Stimulated activated CD4-positive, alpha-beta T cell treated with anti-CD3 and anti-CD28 coated beads, Interleukin-2, amount 100 ng/mL, for 4 hours (primary cell): ENCODE measurements around the gene HMGN5.

Experiments used
- DNase-seq: peaks from one replicate; pipeline ENCODE4 v3.0.0-alpha.2; 2020; ENCODE audit warnings: low read depth

The HMGN5 gene, protein sequence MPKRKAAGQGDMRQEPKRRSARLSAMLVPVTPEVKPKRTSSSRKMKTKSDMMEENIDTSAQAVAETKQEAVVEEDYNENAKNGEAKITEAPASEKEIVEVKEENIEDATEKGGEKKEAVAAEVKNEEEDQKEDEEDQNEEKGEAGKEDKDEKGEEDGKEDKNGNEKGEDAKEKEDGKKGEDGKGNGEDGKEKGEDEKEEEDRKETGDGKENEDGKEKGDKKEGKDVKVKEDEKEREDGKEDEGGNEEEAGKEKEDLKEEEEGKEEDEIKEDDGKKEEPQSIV

DNA sequence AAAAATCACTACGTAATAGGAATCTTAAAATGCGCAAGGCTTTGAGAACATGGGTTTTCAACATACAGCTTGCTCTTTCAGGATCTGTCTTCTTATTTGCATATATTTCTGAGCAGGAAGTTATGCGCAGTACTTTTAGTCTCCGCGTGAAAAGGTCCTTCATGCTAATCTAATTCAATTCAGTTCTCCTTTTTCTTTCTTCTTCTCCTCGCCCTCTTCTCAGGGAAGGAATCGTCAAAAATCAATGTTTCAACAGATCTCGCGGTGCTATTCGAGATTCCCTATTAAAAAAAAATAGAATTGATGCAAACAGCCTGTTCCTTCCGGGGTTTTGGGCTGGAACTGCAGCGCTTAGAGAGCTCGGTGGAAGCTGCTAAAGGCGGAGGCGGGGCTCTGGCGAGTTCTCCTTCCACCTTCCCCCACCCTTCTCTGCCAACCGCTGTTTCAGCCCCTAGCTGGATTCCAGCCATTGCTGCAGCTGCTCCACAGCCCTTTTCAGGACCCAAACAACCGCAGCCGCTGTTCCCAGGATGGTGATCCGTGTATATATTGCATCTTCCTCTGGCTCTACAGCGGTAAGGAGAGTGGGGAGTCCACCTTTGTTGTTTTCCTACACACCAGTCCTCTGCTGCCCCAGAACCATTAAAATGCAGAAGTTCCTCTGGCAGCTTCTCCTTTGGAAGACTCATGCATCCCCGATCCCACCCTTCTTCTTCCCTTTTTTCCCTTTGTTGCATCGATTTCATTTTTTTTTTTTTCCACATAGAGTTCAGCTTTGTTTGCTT lies at the start of gene HMGN5, which contains the start of gene SH3BGRL:
Gene HMGN5, minus strand, starts transcription at position 243 of the 785 bp plus-strand sequence. CDS start 80,364 bp downstream, outside the sequence.
Gene SH3BGRL, plus strand, starts transcription at position 432 of the 785 bp plus-strand sequence. Its CDS starts 99 bp downstream, at position 531.
- DNase-seq, result peak; percentile 54

DNA sequence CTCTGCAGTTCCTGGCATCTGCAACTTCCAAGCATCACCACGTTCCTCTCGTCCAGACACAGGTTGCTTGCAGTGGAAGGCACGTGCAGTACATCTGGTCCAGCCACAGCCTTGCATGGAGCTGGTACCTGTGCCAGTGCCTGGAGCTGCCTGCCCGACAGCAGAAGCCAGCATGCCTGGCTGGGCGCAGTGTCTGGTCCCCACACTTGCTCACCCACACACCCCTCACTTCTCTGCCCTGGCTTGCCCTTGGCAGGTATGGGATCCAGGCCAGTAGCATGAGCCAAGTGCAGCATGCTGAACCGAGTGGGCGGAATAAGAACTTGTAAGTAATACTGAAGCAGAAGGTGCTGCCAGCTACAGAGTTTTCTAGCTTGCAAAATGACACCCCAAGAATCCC lies 40.0 kb upstream of the HMGN5 start:
- no peak for DNase-seq

DNA sequence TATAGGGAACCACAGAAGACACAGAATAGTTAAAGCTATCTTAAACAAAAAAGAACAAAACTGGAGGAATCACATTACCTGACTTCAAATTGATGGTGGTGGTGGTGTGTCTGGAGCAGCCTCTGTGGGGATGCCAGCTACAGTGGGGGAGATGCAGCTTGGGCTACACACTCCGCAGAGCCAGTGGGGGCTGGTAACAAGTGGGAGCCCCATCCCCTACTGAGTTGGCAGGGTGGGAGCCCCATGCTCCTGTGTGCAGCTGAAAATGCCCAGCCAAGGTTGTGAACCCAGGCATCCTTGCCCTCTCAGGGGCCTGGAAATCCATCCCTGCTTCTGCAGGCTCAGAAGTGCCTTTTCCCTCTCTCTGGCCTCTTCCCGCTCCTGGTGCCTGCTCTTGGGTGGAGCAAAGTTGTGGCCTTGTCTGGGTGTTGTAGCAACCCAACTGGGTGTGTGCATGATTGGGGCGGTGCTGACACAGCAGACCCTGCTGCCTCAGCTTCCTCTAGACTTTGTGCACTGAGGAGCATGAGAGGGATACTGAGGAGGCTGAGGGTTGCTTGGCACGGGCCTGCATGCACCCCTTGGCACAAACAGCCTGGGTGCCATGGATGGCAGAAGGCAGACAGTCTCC lies 39.1 kb upstream of the HMGN5 start:
- DNase-seq, result no peak

DNA sequence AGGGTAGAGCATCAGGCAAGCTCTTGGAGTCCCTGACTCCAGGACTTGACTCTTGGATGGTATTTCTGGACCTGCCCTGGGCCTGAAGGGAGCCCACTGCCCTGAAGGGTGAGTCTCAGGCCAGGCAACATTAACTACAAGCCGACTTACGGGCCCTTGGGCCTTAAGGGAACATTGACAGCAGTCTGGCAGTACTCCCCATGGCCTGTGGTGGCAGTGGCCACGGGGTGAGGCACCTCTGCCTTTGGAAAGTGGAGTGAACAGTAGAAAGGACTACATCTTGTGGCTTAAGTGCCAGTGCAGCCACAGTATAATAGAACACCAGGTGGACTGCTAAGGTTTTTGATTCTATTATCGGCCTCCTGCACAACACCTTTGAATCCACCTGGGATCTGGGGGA lies 36.5 kb upstream of the HMGN5 start:
- DNase-seq, result no peak

DNA sequence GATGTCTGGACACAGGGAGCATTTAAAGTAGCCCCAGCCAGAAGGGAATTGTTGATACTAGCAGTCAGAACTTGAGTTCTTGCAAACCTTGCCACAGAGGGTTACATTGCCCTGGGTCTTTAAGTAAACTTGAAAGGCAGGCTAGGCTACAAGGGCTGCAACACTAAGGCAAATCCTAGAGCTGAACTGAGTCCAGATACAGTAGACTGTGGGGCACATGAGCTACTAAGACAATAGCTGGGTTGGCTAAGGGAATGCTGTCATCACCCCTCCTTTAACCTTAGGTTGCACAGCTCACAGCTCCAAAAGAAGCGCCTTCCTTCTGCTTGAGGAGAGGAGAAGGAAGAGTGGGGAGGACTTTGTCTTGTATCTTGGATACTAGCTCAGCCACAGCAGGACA lies 35.8 kb upstream of the HMGN5 start:
- no peak for DNase-seq

DNA sequence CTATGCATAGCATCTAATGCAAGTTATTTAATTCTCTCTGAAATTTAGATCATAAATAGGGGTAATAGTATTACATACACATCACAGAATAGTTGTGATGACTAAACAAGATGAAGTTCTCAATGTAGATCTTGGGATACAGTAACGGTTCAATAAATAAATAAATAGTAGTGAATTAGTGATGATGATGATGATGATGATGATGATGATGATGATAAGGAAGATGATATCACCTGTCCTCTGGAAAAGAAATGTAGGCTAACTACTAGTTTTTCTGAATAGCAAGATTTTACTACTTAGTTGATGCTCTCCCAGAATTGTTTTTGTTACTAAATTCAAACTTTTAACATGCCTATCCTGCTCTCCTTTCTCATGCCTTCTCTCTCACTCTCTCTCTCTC lies 30.5 kb upstream of the HMGN5 start:
- DNase-seq, result no peak

DNA sequence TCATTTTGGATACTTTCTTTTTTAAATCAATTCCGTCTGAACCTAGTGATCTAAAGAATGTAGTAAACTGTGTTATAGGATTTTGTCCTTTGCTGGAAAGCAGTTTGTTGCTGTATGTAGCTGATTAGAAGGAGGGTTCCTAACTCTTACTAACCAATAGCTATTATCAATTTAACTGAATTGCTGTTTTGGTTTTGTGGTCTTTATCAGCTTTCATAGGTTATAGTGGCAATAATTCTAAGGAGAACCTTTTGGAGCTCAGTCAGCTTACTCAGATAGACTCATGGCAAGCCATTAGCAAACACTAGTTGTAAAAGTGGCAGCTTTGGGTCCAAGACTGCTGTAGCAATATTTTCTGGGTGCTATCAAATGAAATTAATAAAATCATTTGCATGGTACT lies 29.8 kb upstream of the HMGN5 start:
- no peak for DNase-seq

DNA sequence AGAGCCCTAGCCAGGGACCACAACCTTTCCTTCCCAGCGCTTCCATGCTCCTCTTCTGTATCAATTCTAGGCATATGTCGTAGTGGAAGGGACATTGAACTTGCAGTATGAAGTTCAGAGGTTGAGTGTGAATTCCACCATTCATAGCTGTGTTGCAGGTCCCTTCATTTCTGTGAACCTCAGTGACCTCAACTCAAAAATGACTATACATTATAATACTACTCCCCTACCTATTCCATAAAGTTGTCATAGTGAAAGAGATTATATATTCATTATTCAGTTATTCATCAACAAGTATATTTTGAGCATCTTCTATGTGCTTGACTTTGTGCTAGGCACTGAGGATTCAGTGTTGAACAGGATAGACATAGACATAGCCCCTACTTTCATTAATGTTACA lies 28.2 kb upstream of the HMGN5 start:
- no peak for DNase-seq

DNA sequence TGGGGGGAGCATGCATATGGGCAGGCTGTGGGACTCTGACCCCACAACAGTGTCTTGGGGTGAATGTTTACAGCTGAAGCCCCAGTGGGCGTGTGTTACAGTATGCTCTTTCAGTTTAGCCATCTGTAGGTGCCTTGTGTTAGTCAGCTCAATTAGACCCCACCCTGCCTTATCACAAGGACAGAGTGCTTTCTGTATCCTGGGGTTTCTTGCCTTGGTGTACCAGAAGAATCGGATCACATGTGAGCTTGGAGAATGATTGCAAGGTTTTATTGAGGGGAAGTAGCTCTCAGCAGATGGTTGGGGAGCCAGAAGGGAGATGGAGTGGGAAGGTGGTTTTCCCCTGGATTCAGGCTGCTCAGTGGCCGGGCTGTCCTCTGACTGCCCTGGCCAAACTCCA lies 27.5 kb upstream of the HMGN5 start:
- no peak for DNase-seq

DNA sequence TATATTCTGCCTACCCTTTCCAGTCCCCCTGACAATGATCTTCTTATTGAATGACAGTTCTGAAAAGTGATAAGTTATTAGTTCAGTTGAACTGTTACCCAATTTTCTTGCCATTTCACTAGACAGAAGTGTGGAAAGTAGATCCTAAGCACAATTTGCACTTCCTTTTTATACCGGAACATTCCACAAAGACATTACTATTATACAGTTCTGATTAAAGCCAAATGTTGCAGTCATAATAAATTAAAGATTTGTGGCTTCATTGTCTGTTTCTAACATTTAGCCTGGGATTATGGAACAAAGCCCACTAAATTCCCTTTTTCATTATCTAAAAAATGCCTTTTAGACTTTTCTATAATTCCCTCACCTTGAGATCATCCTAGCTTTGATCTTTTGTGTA lies 14.0 kb upstream of the HMGN5 start:
- DNase-seq, result no peak

DNA sequence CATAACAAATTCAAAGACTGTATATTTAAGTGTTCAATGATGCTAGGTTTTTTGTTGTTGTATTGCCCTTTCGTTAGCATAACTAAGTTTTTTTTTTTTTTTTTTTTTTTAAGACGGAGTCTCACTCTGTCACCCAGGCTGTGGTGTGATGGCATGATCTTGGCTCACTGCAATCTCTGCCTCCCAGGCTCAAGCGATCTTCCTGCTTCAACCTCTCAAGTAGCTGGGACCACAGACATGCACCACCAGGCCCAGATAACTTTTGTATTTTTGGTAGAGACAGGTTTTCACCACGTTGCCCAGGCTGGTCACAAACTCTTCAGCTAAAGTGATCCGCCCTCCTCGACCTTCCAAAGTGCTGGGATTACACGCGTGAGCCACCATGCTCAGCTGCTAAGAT lies 7.2 kb upstream of the HMGN5 start:
- DNase-seq, result no peak

DNA sequence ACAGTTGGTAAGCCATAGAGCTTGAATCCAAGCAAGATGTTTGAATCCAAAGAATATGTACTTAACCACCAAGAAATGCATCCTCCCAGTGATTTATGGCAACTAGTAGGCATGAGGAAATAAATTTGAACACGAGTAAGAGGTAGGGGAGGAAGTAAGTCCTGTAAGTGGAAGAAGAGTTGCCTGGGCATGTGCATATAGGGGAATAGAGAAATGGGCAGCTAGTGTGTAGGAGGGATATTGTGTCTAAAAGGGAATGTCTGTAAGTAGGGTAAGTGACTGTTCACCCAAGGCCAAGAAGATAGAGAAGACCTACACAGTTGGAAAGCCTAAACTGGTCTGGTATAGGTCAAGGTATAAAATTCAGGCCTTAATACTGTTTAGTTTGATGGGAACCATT lies 4.8 kb upstream of the HMGN5 start:
- DNase-seq, result no peak

DNA sequence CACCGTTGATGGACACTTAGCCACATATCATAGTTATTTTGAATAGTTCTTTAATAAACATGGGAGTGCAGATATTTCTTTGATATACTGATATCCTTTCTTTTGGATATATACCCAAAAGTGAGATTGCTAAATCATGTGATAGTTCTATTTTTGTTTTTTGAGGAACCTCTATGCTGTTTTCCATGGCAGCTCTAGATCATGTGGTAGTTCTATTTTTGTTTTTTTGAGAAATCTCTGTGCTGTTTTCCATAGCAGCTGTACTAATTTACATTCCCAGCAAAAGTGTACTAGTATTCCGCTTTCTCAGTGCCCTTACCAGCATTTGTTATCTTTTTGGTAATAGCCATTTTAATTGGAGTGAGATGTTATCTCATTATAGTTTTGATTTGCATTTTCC lies 3.8 kb upstream of the HMGN5 start:
- DNase-seq, result no peak

DNA sequence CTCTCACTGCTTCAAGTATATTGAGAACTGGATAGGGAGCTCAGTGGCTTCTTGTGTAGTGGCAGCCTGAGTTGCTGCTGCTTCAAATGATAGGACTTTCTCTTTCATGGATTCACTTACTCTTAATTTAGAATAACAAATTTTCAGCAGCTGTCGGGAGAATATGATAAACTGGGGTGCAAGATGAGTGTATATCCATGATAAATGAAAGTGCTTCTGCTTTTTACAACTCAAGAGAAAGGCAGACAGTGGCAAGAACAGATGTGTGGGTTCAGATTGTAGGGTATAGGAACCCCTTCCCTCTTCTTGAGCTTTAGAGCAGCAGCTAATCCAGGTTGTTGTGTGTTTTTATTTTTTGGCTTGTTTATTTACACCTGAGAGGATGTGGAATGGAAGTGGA lies 1.2 kb upstream of the HMGN5 start:
- DNase-seq, result no peak

DNA sequence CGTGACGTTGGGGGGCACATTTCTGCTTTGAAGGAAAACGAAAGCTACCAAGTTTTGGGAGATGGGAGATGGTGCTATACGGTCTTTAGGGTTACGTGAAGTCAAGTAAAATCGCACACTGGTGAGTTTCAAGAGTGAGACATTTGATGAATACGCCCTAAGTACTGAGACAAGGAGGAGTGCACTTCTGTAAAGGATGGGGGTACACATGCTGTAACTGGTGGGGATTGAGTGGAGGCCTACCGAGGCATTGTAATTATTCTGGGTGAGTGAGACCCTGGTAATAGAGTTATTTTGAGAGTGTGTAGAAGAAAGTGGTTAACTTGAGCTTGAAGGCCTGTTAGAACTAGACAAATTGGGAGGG lies 725 bp upstream of the HMGN5 start:
- DNase-seq, result no peak

DNA sequence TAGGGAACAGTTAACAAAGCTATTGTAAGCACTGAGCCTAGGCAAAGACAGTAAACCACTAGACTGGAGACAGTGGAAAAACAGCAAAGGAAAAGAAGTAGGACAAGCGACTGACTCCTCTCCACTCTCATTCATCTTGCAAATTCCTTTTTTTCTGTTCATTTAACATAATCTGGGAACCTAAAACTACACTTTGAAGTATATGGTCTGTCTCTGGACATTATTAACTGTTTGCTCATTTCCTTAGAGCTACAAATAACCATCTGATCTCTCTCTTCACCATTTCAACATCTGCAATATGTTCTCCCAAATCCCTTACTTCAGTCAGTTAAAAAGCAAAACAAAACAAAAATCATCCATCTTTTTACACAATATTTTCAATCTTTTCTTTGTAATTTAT lies 642 bp downstream of the HMGN5 start:
- DNase-seq, result no peak

DNA sequence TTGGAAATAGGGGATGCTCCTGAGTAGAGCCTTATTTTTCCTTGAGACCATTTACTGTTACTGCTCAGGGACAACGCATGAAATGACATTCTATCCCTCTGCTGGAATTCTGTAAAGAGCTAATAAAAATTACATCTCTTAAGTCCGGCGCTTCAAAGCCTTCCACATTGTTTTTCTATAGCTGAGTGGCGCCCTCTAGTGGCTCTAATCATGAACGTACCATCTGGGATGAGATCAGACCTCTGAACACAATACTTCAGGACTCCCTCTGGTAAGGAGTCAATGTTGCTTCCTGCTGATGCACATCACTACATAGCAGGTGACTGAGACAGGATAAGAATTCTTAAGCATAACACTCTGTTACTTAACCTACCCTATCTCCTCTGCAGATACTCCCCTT lies 6.0 kb downstream of the HMGN5 start:
- DNase-seq, result peak; percentile 16

DNA sequence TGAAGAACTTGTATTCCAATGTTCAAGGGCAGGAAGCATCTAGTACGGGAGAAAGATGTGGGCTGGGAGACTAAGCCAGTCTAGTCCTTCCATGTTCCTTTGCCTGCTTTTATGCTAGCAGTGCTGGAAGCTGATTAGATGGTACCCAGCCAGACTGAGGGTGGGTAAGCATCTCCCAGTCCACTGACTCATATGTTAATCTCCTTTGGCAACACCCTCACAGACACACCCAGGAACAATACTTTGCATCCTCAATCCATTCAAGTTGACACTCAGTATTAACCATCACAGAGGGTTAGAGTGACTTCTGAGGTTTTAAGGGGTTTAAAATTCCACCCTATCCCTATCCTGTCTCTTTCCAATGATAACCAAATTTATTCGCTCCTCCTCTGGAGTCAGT lies 6.5 kb downstream of the HMGN5 start:
- no peak for DNase-seq

DNA sequence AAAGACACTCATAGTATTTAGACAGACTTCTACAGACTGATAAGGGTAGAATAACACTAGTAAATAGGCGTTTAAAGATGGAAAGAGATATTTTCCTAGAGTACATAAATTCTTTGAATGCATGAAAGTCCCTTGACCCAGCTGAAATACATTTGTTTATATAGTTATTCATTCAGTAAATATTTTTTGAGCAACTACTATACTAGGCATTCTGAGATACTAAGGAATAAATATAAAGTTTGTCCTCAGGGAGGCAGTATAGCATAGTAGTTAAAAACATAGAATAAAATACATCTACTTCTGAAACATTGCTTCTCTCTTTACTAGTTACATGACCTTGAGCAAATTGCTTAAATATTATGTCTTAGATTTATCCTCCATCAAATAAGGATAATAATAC lies 27.4 kb downstream of the HMGN5 start:
- no peak for DNase-seq

DNA sequence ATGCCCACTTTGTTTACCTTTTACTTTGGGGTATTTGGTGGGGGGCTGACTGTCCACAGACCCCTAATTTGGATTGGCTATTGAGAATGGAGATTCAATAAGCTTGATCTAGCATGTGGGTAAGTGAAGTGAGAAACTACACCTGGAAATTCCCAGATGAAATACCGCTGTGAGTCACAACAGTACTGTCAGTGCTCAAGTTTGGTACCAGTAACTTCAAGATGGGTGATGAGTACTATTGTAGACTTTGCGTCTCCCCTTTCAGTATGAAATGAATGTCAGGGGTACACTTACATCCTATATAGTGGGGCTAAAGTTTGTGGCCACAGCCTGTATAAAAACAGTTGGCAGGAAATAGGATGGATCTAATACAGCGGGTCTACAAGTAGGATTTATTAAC lies 33.3 kb downstream of the HMGN5 start:
- no peak for DNase-seq

DNA sequence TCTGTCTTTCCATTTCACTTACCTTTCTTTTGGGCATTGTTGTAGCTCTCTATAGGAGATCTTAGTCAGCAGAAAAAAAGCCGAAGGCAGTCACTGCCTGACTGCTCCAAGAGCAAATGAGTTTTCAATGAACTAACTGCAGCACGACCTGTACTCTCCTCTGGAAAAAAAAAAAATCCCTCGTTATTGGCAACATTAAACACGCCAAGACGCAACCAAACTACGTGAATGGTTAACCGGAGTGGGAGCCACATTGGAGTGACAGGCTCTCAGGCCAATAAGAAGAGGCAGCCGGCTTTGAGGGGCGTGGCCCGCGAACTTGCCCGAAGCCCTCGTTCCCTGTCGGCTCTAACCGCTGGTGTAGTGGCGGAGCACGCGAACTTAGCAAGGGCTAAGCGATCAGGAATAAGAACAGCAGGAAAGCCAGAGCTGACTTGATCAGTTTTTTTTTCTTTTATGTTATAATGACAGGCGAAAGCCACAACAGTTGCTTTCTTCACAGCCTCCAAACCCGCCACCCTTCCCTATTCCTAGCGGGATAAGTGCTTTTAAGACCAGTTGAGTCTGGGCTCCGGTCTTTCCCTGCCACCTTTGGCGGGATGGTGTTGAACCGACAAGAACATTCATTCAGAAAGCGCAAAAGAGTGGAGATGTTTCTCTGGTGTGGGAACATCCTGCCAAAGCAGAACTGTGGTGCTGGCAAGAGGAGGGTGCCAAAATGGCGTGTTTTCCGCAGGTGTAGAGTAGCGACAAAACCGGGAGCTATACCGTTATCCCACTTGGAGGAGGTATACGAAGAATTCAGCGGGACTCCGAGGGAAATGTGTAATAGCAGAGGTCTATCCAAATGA lies 80.0 kb downstream of the HMGN5 start:
- DNase-seq, result peak; percentile 78

DNA sequence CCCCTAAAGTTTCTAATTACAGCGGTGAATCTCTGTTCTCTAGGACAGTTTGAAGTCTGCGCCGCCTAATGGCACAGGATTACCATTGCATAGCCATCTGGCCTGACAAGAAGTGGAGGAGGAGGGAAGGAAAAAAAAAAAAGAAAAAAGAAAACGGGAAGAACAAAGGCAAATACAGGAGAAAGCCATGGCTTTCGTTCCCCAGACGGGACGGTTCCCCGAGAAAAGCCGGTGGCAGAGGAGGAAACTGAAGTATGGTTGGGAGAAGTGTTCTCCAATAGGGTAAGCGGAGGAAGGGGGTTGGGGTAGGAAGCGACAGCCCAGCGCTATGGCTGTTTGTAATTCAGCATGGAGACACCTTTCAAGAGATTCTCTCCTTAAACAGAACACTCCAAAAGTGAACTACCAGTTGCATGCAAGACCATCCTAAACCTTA lies 80.8 kb downstream of the HMGN5 start:
- DNase-seq, result no peak
